GM19239 (cell line): Measurements from ENCODE around the gene NLRP7.

Experiments used
- DNase-seq: peaks from one replicate; pipeline ENCODE4 v3.0.0; 2011; ENCODE audit warnings: low spot score; ENCODE audit not compliant: insufficient read length
- FAIRE-seq: peaks from 2 replicates; lab custom pipeline; 2011; peaks lifted over from hg19 to GRCh38; lab: Jason Lieb, UNC

Gene NLRP7

DNA sequence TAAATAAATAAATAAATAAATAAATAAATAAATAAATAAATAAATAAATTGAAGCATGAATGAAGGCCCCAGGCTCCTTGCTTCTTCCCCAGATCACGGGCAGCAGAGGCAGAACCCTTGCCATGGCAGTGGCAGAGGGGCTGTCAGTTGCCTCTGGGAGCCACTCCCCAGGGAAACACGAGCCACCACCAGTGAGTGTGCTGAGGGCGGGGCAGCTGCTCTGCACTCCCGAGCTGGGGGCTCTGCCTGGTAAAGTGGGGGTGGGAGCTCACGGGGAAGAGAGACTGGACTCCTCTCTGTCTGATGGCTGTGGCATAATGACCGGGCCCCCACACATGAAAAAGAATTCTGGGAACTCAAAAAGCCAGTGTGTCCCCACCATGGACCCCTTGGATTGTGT is 65.4 kb downstream of the NLRP7 start:
- FAIRE-seq (no peak), DNase-seq (no peak)

- DNase-seq (no peak), FAIRE-seq (no peak)
Observed at GRCh38 chr19:54877471-54877870, 69.9 kb downstream of the NLRP7 start.

GRCh38 chr19:54875506-54875905 is 71.8 kb downstream of the NLRP7 start:
- no peak for FAIRE-seq
- no peak for DNase-seq

DNA sequence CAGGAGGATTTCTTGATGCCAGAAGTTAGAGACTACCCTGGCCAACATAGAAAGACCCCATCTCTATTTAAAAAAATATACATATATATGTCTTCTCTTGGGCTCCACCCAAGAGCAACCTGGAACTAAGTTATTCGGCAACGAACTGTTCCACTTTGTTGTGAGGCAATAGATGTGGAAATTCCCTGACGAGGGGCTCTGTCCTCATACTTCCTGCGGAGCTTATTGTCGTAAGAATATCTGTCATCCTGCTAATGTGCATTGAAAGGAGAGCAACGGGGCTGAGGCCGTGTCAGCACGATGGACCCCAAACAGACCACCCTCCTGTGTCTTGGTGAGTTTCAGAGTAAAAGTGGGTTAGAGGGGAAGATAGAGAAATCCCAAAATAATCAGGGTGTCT is 73.3 kb downstream of the NLRP7 start, which contains the start of gene FCAR:
TSS of gene FCAR (plus strand) at position 246 of the 400 bp plus-strand sequence. CDS start at position 301, 55 bp downstream.
- FAIRE-seq (no peak), DNase-seq (no peak)
